Tibial nerve (tissue), 4 donors: ENCODE measurements around the gene DEFB129.

Experiments
- EP300 ChIP-seq, 2 donors: sonication (generic); formaldehyde crosslinking; IDR thresholded peaks; one replicate each; pipeline ENCODE4 v1.6.1; 2017; ENCODE audit warnings: antibody characterized with exemption in 2 of 2, mild to moderate bottlenecking in 1 of 2
- POLR2A ChIP-seq, 2 donors: fragments of 450-650 bp; IDR thresholded peaks; one replicate each; pipeline ENCODE4 v1.6.1; 2017; ENCODE audit warnings: antibody characterized with exemption in 2 of 2, mild to moderate bottlenecking in 2 of 2, moderate library complexity in 2 of 2
- TF ChIP-seq, protein P1 (sequence below), 5 experiments: fragments of 200-600 bp in 3 of 5; fragments of 450-650 bp in 2 of 5; sonication (generic) in 3 of 5; IDR thresholded peaks; one replicate each; pipeline ENCODE4 v1.5.1; 2016 to 2019; ENCODE audit warnings: antibody characterized with exemption in 5 of 5, mild to moderate bottlenecking in 3 of 5, moderate library complexity in 2 of 5

DNA sequence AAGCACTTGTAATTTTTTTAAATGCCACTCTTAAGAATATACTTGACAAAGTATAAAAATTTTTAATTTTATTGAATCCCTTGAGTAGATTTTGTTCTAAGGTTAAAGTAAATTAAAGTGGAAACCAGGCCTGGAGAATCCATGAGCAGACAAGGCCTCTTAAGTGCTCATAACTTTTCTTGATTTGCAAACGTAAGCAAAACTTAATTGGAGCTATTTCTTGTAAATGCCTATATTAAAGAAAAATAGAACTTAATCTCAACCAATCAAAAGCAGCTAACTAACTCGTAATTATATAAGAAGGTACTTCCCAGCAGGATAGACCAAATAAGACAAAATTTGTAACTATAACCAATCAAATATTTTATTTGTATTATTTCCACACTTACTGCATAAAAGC, 12.7 kb upstream of the DEFB129 start:
- no peak for TF ChIP-seq POLR2A (IDR thresholded peaks at IDR 0.05)
- TF ChIP-seq, protein P1, sequence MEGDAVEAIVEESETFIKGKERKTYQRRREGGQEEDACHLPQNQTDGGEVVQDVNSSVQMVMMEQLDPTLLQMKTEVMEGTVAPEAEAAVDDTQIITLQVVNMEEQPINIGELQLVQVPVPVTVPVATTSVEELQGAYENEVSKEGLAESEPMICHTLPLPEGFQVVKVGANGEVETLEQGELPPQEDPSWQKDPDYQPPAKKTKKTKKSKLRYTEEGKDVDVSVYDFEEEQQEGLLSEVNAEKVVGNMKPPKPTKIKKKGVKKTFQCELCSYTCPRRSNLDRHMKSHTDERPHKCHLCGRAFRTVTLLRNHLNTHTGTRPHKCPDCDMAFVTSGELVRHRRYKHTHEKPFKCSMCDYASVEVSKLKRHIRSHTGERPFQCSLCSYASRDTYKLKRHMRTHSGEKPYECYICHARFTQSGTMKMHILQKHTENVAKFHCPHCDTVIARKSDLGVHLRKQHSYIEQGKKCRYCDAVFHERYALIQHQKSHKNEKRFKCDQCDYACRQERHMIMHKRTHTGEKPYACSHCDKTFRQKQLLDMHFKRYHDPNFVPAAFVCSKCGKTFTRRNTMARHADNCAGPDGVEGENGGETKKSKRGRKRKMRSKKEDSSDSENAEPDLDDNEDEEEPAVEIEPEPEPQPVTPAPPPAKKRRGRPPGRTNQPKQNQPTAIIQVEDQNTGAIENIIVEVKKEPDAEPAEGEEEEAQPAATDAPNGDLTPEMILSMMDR (IDR thresholded peaks at IDR 0.05) = no peak
- TF ChIP-seq EP300 (IDR thresholded peaks at IDR 0.05) = no peak
